Smooth muscle cell (in vitro differentiated cells): ENCODE measurements around the gene ZFAND5. TPM values are rescaled to one million over a fixed set of nuclear protein-coding genes. Genes with fewer than 3 reads are reported as not detected.

Source experiments
- DNase-seq: peaks from one replicate; lab custom pipeline; 2025; ENCODE audit not compliant: unreplicated experiment; lab: John Stamatoyannopoulos, UW
- H2AFZ ChIP-seq: fragments of 200-600 bp; sonication (generic); 2 replicates; pipeline ENCODE4 v1.6.0; 2016; ENCODE audit warnings: antibody characterized with exemption, low read depth, mild to moderate bottlenecking
- H3F3A ChIP-seq: fragments of 200-600 bp; sonication (generic); 2 replicates; pipeline ENCODE4 v1.6.0; 2017; ENCODE audit warnings: antibody characterized with exemption, low read depth
- H3K27ac ChIP-seq: fragments of 200-600 bp; sonication (generic); 2 replicates; pipeline ENCODE4 v1.5.1; 2016; ENCODE audit warnings: low read depth, mild to moderate bottlenecking
- H3K27me3 ChIP-seq: fragments of 200-600 bp; sonication (generic); 2 replicates; pipeline ENCODE4 v1.6.1; 2016; ENCODE audit warnings: low read depth, mild to moderate bottlenecking
- H3K36me3 ChIP-seq: fragments of 200-600 bp; sonication (generic); 2 replicates; pipeline ENCODE4 v1.5.1; 2016; ENCODE audit warnings: low read depth
- H3K4me1 ChIP-seq: fragments of 200-600 bp; sonication (generic); 2 replicates; pipeline ENCODE4 v1.5.1; 2016; ENCODE audit warnings: low read depth
- H3K4me2 ChIP-seq: fragments of 200-600 bp; sonication (generic); 2 replicates; pipeline ENCODE4 v1.6.0; 2016; ENCODE audit warnings: mild to moderate bottlenecking
- H3K4me3 ChIP-seq: fragments of 200-600 bp; sonication (generic); 2 replicates; pipeline ENCODE4 v1.5.1; 2016; ENCODE audit warnings: mild to moderate bottlenecking
- H3K79me2 ChIP-seq: fragments of 200-600 bp; sonication (generic); 2 replicates; pipeline ENCODE4 v1.6.0; 2016; ENCODE audit warnings: low read depth, mild to moderate bottlenecking
- H3K9ac ChIP-seq: fragments of 200-600 bp; sonication (generic); 2 replicates; pipeline ENCODE4 v1.6.0; 2016; ENCODE audit warnings: low read depth
- H3K9me3 ChIP-seq: fragments of 200-600 bp; sonication (generic); replicated peaks from 2 replicates; pipeline ENCODE4 v1.5.1; 2016; ENCODE audit warnings: low read depth
- H4K20me1 ChIP-seq: fragments of 200-600 bp; sonication (generic); 2 replicates; pipeline ENCODE4 v1.6.0; 2016; ENCODE audit warnings: low read depth
- WGBS: methylation state at CpG from one replicate; pipeline ENCODE4 v1.1.7; 2016; ENCODE audit warnings: low lambda C conversion rate; 5-methylcytosine and 5-hydroxymethylcytosine counted together
- polyA plus RNA-seq: library from polyadenylated mRNA; unstranded; fragments of >200 nt; fragmentation: Nextera tagmentation; extraction: Ambion mirVana; gene quantifications from 2 replicates; pipeline ENCODE4 v1.2.1, GENCODE V29; 2016
- total RNA-seq: library from RNA; depleted of rRNA; stranded (reverse); fragments of >200 nt; gene quantifications from 2 replicates; pipeline ENCODE4 v1.2.3, GENCODE V29; 2014
- TF ChIP-seq, protein P1 (sequence below): fragments of 200-600 bp; sonication (generic); IDR thresholded peaks from 2 replicates; pipeline ENCODE4 v1.5.1; 2017; ENCODE audit warnings: borderline replicate concordance, mild to moderate bottlenecking, antibody characterized with exemption; ENCODE audit not compliant: insufficient read depth, poor library complexity, severe bottlenecking

ZFAND5 gene
- total and polyA plus RNA-seq, 2 experiments from 2014 or later = 163 to 244 TPM

GRCh38 chr9:72399391-72399790 is 34.4 kb upstream of the ZFAND5 start:
- no peak for DNase-seq
- TF ChIP-seq, protein P1, sequence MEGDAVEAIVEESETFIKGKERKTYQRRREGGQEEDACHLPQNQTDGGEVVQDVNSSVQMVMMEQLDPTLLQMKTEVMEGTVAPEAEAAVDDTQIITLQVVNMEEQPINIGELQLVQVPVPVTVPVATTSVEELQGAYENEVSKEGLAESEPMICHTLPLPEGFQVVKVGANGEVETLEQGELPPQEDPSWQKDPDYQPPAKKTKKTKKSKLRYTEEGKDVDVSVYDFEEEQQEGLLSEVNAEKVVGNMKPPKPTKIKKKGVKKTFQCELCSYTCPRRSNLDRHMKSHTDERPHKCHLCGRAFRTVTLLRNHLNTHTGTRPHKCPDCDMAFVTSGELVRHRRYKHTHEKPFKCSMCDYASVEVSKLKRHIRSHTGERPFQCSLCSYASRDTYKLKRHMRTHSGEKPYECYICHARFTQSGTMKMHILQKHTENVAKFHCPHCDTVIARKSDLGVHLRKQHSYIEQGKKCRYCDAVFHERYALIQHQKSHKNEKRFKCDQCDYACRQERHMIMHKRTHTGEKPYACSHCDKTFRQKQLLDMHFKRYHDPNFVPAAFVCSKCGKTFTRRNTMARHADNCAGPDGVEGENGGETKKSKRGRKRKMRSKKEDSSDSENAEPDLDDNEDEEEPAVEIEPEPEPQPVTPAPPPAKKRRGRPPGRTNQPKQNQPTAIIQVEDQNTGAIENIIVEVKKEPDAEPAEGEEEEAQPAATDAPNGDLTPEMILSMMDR = no peak
- 94% methylated on average over 2 of the region's 2 CpGs for WGBS

GRCh38 chr9:72396247-72397091 is 31.5 kb upstream of the ZFAND5 start:
- no peak overlapping the region for H2AFZ ChIP-seq
- H3K27ac ChIP-seq = no peak overlapping the region
- no peak overlapping the region for H3K4me2 ChIP-seq
- H4K20me1 ChIP-seq = no peaks in the 10 kb centered on the region
- no peak for DNase-seq
- no peak overlapping the region for H3K9ac ChIP-seq
- no peaks in the 10 kb centered on the region for H3K79me2 ChIP-seq
- no peaks in the 10 kb centered on the region for H3F3A ChIP-seq
- WGBS = 53% methylated on average over 7 of the region's 7 CpGs
- TF ChIP-seq, protein P1 = no peak
- no peaks in the 10 kb centered on the region for H3K4me1 ChIP-seq
- no peaks in the 10 kb centered on the region for H3K27me3 ChIP-seq
- no peak overlapping the region for H3K4me3 ChIP-seq
- no peaks in the 10 kb centered on the region for H3K36me3 ChIP-seq
- no peaks in the 10 kb centered on the region for H3K9me3 ChIP-seq

More at GRCh38 chr9:72399391-72399790, 34.4 kb upstream of the ZFAND5 start:
- H2AFZ ChIP-seq = no peak overlapping the region
- H3K4me2 ChIP-seq = no peak overlapping the region
- no peaks in the 10 kb centered on the region for H4K20me1 ChIP-seq
- no peak overlapping the region for H3K9ac ChIP-seq
- no peaks in the 10 kb centered on the region for H3K36me3 ChIP-seq
- H3K4me1 ChIP-seq = no peaks in the 10 kb centered on the region
- H3K4me3 ChIP-seq = no peak overlapping the region
- H3K27ac ChIP-seq = no peak overlapping the region
- H3K9me3 ChIP-seq = no peaks in the 10 kb centered on the region
- H3F3A ChIP-seq = no peaks in the 10 kb centered on the region
- no peaks in the 10 kb centered on the region for H3K27me3 ChIP-seq
- H3K79me2 ChIP-seq = no peaks in the 10 kb centered on the region

- H3K4me3 ChIP-seq = no peak overlapping the region
- no peaks in the 10 kb centered on the region for H3K9me3 ChIP-seq
- no peaks in the 10 kb centered on the region for H3K4me1 ChIP-seq
- no peak overlapping the region for H3K27ac ChIP-seq
- TF ChIP-seq, protein P1 = no peak
- no peak overlapping the region for H3K4me2 ChIP-seq
- H3K79me2 ChIP-seq = no peaks in the 10 kb centered on the region
- no peak overlapping the region for H2AFZ ChIP-seq
- 88% methylated on average over 2 of the region's 2 CpGs for WGBS
- no peak overlapping the region for H3K9ac ChIP-seq
- H3F3A ChIP-seq = peaks cover under 1% of the 10 kb centered on the region
- H4K20me1 ChIP-seq = no peaks in the 10 kb centered on the region
- DNase-seq = no peak
- H3K36me3 ChIP-seq = no peaks in the 10 kb centered on the region
- no peaks in the 10 kb centered on the region for H3K27me3 ChIP-seq
These were observed 29.1 kb upstream of the ZFAND5 start for GRCh38 chr9:72394066-72394465.
